Inflammatory macrophage treated with lipopolysaccharide for 4 hours (primary cell): ENCODE results near the gene GBE1.
"Not testable (repeated sequence)": the region's sequence is repeated elsewhere in the genome, so short reads cannot be mapped to it uniquely, and the experiment has no call there.

Experiments
- DNase-seq: peaks from one replicate; pipeline ENCODE4 v3.0.0-alpha.2; 2020

The GBE1 gene

DNA sequence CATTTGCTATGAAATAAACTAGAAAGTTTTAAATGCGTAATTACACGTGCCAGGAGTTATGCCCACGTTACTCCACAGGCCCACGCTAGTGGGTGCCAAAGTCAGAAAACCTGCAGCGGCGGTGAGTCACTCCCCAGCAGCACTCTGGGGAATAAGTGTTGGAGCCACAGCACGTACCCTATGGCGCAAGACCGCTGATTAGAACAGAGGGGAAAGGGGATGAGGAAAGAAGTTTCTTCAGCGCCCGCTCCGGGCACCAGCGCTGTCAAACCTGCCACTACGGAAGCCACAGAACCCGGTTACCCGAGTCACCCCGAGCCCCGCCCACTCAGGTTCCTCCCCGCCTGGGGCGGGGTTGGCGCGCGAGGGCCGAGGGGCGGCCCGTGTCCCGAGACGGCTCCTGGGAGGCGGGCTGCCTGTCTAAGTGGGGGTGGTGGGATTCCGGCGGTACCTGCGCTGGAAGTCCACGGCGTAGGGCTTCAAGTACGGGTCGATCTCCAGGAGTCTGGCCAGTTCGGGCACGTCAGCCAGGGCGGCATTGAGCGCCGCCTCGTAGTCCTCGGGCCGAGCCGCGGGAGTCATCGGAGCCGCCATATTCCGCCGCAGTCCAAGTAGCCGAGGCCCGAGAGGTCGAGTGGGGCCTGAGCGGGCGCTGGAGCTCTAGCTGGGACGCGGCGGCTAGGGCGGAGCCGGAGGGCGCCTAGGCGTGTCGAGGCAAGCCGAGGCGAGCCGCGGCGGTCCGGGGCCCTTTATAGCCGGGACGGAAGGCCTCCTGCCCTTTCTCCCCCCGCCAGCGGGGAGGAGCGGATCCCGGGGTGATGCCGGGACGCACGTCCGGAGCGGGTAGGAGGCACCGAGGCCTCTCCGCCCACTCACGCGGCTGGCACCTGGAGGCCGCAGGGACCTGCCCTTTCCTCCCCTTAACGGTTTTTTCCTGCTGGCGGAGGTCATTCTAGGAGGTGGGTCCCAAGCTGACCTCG lies at the start of gene GBE1:
Gene GBE1 (minus strand): TSS at position 722 of the 980 bp plus-strand sequence. CDS start 128 bp downstream, at position 594.
- DNase-seq: peak; percentile 99

DNA sequence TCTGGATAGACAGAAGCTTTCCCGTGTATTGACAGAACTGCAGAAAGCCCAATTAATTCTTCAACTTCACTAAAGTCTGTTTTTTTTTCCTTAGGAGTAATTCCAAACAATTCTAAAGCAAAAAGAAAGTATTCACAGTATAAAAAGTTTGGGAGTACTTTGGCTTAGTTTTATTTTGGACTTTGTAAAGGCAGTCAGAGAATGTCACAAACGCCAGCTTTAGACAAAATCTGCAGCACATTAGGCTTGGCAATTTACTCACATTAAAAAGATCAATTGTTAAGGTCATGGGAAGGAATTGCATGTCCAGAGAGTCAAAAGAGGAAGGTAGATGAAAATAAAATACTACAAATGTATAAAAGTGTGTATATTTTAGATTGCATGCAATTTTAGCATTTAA lies 47.5 kb upstream of the GBE1 start:
- DNase-seq: no peak

DNA sequence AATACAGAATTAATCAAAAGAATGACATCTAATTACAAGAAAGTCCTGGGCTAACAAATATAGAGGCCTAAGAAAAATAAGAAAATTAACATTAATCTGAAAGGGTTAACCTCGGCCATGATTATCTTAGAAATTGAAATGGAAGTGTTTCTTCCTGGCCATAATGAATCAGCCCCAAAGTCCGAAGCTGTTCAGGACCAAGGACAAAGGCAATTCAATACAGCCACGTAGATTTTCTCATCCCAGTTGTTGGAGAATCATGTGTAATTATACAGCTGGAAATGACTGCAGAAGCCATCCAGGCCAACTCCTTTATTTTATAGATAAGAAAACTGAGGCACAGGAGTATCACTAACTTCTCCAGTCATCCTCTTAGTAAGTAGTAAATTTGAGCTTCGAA lies 38.0 kb upstream of the GBE1 start:
- DNase-seq: no peak

DNA sequence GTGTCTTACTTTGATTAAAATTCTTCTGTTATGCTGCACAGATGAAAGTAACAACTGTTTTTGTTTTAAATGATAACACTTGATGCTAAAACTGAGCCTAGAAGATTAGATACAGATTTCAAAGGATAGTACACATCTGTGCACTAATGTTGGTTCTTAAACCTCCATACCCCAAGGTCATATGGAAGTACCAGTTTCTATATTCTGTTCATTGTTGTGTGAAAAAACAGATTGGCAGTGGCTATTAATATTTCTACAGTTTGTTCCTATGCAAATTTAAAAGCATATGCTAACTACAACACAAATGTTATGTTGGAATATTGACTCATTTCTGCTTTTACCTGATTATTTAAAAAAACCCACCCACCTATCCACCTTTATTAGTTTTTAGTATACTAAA lies 32.0 kb upstream of the GBE1 start:
- no peak for DNase-seq

DNA sequence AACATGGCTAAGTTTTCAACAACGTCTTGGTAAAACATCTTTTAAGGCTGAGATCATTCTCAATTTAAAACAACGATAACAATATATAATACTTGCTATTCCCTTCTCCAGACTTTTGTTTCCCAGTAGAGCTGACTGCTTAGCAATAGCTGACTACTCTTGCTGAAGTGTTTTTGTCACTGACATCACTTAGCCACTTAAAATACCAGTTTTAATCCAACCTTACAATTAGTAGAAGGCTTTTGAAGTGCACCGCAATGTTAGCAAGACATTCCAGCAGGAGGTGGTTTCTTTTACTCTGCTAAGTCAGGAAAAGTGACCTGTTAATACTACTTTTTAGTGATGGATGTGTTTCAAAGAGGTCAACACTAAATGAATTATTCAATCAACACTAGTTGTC lies 28.7 kb upstream of the GBE1 start:
- DNase-seq: no peak

DNA sequence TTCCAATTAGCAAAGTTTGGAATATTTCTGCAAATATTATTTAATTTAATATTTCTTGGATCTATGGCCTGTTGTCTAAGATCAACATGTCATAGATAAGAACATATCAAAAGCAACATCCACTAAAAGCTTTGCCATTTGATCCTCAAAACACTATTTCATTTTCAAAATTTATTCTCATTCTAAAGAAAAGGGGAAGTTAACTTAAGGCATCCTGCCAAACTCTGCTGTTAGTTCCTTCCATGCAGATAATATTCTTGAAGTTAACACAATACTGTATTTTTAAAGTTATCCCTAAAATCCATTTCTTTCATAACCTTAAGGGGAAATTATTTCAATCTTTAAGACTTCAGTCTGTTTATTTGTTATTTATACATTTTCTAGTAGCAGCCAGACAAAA lies 28.2 kb upstream of the GBE1 start:
- peak; percentile 24 for DNase-seq

DNA sequence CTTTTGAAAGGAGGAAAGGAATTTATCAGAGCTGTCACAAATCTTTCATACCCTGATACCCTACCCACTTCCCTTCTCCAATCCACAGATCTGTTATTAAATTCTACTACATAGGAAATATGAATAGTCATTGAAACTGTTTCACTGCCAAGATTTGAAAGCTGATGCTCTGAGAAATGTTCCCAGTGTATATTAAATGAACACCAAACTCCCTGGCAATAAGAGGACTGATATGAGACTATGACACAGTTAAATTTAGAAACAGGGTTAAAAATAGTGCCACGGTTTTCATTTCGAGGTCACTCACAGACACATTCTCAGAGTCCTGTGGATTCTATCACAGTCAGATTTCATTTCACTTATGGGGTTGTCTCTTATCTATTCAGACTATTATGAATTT lies 27.2 kb upstream of the GBE1 start:
- DNase-seq: no peak

DNA sequence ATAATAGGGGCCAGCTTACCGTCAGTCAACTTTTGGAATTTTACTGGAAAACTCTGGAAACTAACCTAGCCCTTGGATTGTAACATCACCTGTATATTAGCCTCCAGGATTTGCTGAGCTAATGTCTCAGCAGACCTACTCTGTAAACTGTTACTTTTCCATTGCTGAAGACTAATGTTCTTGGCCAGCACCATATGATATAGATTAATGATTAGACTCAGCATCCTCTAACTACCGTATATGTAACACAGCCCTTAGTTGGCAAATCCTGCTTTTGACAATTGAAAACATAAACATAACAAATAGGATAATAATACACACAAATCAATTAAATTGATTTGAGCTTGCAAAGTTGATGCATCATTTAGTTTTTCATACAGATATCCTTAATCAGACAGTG lies 26.6 kb upstream of the GBE1 start:
- no peak for DNase-seq

DNA sequence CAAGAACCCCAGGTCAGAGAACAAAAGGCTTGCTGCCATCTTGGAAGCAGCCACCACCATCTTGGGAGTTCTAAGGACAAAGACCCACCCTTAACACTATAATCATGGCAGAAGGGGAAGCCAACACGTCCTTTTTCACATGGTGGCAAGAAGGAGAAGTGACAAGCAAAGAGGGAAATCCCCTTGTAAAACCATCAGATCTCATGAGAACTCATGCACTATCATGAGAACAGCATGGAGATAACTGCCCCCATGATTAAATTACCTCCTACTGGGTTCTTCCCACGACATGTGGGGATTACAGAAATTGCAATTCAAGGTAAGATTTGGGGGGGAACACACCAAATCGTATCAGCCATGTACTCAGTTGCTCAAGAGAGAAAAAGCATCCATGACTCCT lies 21.1 kb upstream of the GBE1 start:
- peak; percentile 67 for DNase-seq

DNA sequence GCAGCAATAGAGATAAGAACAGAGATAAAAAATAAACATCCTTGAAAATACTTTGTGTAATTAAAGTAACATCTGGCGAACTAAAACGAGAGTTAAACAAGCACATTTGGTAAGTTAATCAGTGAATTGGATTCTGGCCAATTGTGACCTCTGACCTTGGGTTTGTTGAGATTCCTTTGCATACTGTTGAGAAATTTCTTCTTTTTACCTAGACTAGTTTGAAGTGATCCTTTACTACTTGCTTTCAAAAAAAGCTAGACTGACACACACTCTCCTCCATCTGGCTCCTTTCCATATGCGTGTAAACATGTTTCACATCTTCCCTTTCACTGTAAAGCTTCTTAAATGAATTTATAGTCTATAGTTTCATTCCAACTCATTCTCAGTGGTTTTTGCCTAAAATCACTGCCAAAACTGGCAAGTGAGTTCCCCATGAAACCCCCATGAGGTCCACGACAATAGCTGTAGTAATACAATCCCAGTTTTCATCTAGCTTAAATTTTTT lies 17.3 kb upstream of the GBE1 start:
- no peak for DNase-seq

DNA sequence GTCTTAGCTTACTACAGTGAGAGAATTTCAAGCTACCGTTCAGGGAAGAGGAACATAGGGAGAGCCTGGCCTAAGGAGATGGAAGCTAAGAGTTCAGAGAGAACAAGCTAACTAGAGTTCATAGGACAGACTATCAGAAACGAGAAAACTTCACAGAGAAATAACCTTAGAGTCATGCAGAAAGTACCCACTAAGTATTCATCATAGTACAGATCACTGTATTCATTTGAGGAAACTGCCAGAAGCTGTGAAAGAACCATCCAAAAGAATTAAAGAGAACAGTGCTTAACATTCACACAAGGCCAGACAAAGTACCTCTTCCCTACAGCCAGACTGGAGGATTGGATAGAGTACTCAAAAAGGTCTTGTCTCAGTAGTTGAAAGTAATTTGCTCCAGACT lies 15.2 kb upstream of the GBE1 start:
- no peak for DNase-seq

DNA sequence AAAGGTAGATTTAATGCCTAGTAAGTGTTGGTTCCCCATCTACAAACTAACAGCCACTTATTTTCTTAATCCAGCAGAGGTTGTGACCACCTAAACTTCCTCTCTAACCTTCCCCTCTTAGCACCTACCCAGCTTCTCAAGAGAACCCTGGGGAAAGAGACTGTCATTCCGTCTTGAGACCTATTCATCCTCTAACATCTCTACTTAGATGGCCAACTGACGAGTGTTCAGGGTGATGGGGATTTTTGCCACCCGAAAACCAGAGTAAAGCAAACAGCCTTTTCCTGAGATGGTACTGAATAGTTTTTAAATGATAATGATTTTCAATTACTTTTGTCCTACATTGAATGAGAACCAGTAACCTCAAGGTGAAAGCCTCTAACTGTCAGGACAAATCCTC lies 9.3 kb upstream of the GBE1 start:
- no peak for DNase-seq

DNA sequence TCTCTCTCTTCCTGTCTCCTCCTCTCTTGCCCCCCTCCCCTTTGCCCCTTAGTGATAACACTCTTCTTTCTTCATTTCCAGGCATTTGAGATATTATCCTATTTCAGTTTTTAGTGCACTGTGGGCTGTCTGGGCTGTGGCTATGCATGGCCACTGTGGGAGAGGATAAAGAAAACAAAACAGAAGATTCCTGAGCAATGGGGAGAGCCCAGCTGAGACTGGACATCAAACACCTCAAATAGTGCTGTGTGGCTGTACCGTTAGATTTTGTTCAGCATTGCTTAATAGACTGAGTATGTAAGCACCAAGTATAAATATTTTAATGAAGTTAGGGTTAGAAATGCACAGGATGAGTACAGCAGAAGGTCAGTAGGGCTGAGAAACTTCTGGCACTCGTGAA lies 7.9 kb upstream of the GBE1 start:
- DNase-seq: no peak

DNA sequence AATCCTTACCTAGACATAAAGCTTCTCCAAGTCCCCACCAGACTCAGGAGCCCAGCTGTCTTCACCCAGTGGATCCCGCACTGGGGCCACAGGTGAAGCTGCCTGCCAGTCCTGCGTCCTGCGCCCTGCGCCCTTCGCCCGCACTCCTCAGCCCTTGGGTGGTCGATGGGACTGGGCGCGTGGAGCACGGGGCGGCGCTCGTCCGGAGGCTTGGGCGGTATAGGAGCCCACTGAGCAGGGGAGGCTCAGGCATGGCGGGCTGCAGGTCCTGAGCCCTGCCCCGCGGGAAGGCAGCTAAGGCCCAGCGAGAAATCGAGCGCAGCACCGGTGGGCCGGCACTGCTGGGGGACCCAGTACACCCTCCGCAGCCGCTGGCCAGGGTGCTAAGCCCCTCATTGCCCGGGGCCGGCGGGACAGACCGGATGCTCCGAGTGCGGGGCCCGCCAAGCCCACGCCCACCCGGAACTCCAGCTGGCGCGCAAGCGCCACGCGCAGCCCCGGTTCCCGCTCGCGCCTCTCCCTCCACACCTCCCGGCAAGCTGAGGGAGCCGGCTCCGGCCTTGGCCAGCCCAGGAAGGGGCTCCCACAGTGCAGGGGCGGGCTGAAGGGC lies 5.9 kb upstream of the GBE1 start:
- DNase-seq: not testable (repeated sequence)

DNA sequence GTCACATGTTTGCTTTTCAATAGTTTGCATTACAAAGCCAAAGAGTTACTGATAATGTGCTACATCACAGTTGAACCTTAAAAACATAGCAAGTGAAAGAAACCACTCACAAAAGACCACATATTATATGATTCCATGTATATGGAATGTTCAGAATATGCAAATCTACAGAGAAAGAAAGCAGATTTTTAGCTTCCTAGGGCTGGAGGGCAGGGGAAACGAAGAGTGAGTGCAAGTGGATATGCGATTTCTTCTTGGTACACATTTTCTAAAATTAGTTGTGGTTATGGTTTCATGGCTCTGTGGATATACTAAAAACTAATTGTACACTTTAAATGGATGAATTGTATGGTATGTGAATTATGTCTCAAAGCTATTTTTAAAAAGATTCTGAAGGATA lies 4.0 kb upstream of the GBE1 start:
- DNase-seq: no peak

DNA sequence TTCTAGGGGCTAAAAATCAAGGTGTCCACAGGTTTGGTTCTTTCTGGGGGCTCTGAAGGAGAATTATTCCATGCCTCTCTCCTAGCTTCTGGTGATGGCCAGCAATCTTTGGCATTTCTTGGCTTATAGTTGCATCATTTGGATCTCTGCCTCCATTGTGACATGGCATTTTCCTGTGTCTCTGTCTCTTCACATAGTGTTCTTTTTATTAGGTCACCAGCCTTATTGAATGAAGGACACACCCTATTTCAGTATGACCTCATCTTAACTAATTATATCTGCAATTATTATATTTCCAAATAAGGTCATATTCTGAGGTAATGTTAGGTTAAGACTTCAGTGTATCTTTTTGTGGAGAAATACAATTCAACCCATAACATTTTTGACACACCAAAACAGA lies 3.2 kb upstream of the GBE1 start:
- peak; percentile 77 for DNase-seq

DNA sequence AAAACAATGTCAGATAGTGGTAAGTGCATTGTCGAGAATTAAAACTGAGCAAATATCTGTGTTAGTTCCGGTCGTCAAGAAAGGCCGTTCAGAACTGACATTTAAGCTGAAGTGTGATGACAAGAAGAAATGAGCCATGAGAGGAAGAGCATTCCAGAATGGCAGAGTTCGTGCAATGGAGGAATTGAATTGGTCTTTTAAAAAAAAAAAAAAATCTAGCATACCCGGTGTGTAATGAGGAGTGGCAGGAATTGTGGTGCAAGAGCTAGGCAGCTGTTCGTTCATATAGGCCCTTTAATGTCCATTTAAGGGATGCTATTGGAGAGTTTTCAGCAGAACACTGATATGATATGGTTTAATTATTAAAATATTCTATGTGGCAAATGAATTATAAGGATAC lies 2.6 kb upstream of the GBE1 start:
- no peak for DNase-seq

DNA sequence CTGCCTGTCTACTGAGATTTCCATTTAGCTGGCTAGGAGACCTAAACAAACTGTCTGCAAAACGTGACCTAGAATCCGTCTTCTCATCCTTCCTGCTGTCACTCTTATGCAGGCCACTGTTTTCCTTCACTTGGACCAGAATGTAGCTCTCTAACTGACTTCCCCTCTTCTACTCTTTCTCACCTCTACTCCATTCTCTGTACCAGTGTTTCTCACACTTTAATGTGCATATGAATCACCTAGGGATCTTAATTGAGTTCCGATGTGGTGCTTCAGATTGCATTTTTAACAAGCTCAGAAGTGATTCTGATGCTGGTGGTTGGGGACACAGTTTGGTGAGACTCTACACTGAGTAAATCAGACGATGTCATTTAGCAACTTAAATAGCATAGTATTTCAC lies 1.6 kb upstream of the GBE1 start:
- no peak for DNase-seq

DNA sequence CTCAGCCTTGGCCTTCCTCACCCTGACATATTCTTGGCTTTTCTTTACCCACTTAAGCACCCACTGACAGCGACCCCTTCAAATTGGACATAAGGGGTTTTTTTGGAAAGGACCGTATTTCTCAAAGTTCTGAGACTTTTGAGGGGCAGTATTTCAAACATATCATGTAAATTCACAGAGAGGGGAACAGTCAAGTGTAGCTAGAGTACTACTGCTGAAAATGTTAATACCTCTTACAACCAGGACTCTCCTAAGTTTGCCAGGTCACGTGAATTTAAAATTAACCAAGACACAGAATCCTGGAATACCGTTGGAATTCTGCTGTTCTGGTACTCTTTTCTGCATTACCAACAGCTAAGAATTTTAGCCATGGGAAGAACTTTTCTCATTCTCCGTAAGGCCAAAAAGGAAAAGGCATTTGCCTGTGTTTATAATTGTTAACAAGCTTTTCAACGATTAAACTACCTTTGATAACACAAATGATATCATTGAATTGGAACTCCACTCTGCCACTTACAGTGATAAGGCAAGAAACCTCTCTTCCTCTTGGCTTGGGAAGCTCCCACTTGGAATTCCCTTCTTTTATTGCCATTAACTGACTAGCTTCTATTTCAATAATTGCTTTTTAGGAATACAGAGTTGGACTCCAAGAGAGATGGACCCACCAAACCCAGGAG lies 597 bp upstream of the GBE1 start:
- no peak for DNase-seq

DNA sequence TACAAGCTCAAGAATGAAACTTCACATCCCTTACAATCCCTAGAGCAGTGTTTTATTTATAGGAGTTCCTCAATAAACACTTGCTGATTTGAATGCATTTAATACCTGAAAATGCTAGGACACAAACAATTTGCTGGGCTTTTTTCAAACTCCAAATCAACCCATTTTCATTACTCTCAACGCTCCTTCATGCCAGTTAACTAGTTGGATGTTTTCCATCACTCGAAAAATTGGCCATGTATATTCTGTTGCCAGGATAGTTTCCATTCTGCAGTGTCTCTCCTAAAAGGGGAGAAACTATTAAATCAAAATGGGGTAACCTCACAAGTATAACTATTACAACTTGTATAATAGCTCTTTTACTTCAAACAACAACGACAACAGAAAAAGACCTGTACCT lies 1.2 kb downstream of the GBE1 start:
- DNase-seq: no peak

DNA sequence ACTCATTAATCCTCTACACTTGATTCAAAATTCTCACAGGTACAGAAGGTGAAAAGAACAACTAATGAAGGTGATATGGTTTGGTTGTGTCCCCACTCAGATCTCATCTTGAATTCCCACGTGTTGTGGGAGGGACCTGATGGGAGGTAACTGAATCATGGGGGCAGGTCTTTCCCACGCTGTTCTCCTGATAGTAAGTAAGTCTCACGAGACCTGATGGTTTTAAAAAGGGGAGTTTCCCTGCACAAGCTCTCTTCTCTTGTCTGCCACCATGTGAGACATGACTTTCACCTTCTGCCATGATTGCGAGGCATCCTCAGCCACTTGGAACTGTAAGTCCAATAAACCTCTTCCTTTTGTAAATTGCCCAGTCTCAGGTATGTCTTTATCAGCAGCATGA lies 2.7 kb downstream of the GBE1 start:
- not testable (repeated sequence) for DNase-seq

DNA sequence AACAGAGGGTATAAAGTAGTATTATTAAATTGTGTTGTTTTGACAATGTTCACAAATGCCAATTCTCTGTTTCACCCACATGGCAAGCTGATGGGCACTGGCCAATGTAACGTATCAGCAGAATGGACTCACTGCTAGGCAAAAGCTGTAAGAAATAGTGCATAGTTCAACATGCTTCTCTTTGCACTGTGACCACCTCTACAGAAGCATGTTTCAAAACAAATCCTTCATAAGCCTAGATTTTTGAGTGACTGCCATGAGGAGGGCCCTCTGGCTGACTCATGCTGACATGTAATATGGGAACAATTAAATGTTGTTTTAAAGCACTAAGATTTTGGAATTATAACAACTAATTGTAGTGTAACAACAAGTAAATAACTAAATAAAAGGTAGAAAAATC lies 3.2 kb downstream of the GBE1 start:
- DNase-seq: no peak

DNA sequence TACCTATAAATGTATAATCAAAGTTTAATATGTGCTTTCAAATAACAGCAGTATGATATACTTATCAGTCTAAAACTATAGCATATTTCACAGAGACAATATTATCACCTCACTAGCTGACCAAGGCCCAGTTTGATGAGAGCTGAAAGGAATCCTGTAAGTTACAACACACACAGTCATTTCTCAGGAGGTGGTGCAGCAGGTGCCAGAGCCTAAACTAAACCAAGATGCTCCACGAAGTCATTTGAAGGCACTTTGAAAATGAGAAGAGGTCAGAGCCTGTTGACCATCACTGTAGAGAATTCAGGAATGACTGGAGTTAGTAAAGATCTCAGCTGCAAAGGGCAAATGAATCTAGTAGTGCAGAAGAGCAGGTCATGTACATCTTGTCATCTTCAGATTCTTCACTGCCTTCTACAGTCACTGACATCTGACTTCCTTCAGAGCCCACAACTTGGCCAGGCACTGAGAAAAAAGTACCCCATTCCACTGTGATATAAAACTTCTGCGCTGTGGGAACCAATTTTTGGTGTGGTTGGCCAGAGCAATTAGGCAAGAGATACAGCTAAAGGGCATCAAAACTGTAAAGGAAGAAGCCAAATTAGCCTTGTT lies 7.9 kb downstream of the GBE1 start:
- DNase-seq: no peak
